ENCODE measurements around the gene CNIH3. TPM values are rescaled to one million over a fixed set of nuclear protein-coding genes. Genes with fewer than 3 reads are reported as not detected.
A peak's percentile ranks its signal among the peaks of the same experiment; 100 is the strongest.

Gene CNIH3
- total RNA-seq, 1 donor from 2014 or later, result 4.2 TPM

DNA sequence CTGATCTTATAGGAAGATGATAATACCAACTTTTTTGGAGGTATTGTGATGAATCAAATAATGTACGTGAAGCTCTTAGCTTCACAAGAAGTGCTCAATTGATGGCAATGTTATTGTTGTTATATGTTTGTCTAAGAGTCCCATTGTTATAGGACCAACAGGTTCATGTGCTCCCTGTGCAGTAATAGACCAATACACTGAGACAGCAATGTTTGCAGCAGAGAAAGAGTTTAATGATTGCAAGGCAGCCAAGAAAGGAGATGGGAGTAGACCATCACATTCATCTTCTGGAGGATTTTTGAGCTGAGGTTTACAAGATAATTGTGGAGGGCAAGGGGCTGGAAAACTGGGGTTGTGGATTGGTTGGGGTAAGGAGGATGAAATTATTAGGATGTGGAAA is 143.0 kb downstream of the CNIH3 start:
- TF ChIP-seq, protein P1, sequence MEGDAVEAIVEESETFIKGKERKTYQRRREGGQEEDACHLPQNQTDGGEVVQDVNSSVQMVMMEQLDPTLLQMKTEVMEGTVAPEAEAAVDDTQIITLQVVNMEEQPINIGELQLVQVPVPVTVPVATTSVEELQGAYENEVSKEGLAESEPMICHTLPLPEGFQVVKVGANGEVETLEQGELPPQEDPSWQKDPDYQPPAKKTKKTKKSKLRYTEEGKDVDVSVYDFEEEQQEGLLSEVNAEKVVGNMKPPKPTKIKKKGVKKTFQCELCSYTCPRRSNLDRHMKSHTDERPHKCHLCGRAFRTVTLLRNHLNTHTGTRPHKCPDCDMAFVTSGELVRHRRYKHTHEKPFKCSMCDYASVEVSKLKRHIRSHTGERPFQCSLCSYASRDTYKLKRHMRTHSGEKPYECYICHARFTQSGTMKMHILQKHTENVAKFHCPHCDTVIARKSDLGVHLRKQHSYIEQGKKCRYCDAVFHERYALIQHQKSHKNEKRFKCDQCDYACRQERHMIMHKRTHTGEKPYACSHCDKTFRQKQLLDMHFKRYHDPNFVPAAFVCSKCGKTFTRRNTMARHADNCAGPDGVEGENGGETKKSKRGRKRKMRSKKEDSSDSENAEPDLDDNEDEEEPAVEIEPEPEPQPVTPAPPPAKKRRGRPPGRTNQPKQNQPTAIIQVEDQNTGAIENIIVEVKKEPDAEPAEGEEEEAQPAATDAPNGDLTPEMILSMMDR (IDR thresholded peaks at IDR 0.05), result no peak
- Mint-ChIP-seq H3K27ac (ENCODE audit: unreplicated experiment) (no peak overlapping the region), H3K4me3 (ENCODE audit: unreplicated experiment) (no peak overlapping the region), H3K4me1 (ENCODE audit: unreplicated experiment) (no peaks in the 10 kb centered on the region), H3K9me3 (ENCODE audit: unreplicated experiment) (peaks cover 11% of the 10 kb centered on the region), H3K36me3 (ENCODE audit: unreplicated experiment) (no peaks in the 10 kb centered on the region), H3K27me3 (ENCODE audit: unreplicated experiment) (no peaks in the 10 kb centered on the region)
- DNase-seq (ENCODE audit: extremely low spot score, unreplicated experiment), result no peak

GRCh38 chr1:224759681-224760091 is 143.6 kb downstream of the CNIH3 start:
- Mint-ChIP-seq H3K27ac (ENCODE audit: unreplicated experiment) (no peak overlapping the region), H3K36me3 (ENCODE audit: unreplicated experiment) (no peaks in the 10 kb centered on the region), H3K4me3 (ENCODE audit: unreplicated experiment) (no peak overlapping the region), H3K9me3 (ENCODE audit: unreplicated experiment) (peaks cover 11% of the 10 kb centered on the region), H3K27me3 (ENCODE audit: unreplicated experiment) (no peaks in the 10 kb centered on the region), H3K4me1 (ENCODE audit: unreplicated experiment) (no peaks in the 10 kb centered on the region)
- TF ChIP-seq, protein P1 (IDR thresholded peaks at IDR 0.05), result no peak
- peak; percentile 11 for DNase-seq (ENCODE audit: extremely low spot score, unreplicated experiment)

DNA sequence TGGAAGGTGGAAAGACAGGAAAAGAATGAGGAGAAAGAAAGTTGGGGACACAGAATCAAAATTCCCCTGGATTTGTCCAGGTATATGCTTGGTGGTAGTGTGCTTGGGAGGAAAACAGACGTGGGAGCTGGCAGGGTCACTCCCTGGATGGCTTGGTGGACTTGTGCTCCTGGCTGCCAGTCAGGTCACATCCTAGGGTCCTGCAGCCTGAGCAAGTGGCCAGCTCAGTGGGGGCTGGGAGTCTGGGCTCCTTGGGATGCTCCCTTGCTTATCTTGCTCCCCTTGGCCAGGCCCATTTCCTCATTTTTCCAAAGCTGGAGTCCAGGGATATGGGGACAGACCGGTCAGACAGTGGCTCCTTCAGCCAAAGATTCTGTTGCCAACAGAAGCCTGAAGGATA is 144.0 kb downstream of the CNIH3 start:
- no peaks in the 10 kb centered on the region for H3K4me1 Mint-ChIP-seq (ENCODE audit: unreplicated experiment)
- H3K4me3 Mint-ChIP-seq (ENCODE audit: unreplicated experiment), result no peak overlapping the region
- H3K27ac Mint-ChIP-seq (ENCODE audit: unreplicated experiment), result no peak overlapping the region
- no peaks in the 10 kb centered on the region for H3K36me3 Mint-ChIP-seq (ENCODE audit: unreplicated experiment)
- peaks cover 11% of the 10 kb centered on the region for H3K9me3 Mint-ChIP-seq (ENCODE audit: unreplicated experiment)
- H3K27me3 Mint-ChIP-seq (ENCODE audit: unreplicated experiment), result no peaks in the 10 kb centered on the region
- peak; percentile 36 for DNase-seq (ENCODE audit: extremely low spot score, unreplicated experiment)
- TF ChIP-seq, protein P1 (IDR thresholded peaks at IDR 0.05), result no peak

DNA sequence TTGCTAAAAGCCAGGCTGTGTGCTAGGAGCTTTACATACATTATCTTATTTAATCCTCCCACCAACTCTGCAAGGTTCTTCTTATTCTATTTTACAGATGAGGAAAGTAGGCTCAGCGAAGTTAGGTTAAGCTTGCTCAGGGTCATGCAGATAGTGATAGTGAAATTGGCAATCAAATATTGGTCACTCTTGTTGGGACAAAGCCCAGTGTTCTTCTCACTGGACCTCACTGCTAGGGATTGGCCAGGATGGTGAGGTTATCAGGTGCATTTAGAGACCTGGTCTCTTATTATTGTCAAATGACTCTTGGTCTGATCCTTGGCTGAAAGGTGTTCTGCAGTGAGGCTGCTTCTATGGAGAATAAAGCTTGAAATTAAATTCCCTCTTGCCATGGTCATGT is 145.1 kb downstream of the CNIH3 start:
- no peaks in the 10 kb centered on the region for H3K27me3 Mint-ChIP-seq (ENCODE audit: unreplicated experiment)
- H3K27ac Mint-ChIP-seq (ENCODE audit: unreplicated experiment), result no peak overlapping the region
- H3K4me3 Mint-ChIP-seq (ENCODE audit: unreplicated experiment), result no peak overlapping the region
- TF ChIP-seq, protein P1 (IDR thresholded peaks at IDR 0.05), result no peak
- H3K36me3 Mint-ChIP-seq (ENCODE audit: unreplicated experiment), result no peaks in the 10 kb centered on the region
- peak; percentile 0 for DNase-seq (ENCODE audit: extremely low spot score, unreplicated experiment)
- peaks cover 11% of the 10 kb centered on the region for H3K9me3 Mint-ChIP-seq (ENCODE audit: unreplicated experiment)
- H3K4me1 Mint-ChIP-seq (ENCODE audit: unreplicated experiment), result no peaks in the 10 kb centered on the region

DNA sequence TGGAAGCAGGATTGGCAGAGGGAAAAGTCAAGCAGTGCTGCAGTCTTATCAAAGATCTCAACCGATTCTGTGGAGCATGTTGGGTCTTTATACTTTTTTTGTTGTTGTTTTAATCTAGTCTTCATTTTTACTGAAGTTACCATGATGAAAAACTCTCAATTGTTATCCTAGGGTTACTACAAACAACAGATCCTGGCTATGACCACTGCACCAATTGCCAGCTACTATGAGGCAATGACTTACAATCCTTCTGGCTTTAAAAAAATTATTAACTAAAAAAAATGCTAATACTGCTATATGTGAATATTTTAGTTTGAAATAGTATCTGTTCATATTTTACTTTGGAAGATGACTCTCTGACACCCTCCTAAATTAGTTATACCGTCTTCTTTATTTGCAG is 145.9 kb downstream of the CNIH3 start:
- H3K9me3 Mint-ChIP-seq (ENCODE audit: unreplicated experiment), result peaks cover 11% of the 10 kb centered on the region
- TF ChIP-seq, protein P1 (IDR thresholded peaks at IDR 0.05), result no peak
- no peaks in the 10 kb centered on the region for H3K4me1 Mint-ChIP-seq (ENCODE audit: unreplicated experiment)
- H3K27ac Mint-ChIP-seq (ENCODE audit: unreplicated experiment), result no peak overlapping the region
- H3K27me3 Mint-ChIP-seq (ENCODE audit: unreplicated experiment), result no peaks in the 10 kb centered on the region
- peak; percentile 7 for DNase-seq (ENCODE audit: extremely low spot score, unreplicated experiment)
- H3K36me3 Mint-ChIP-seq (ENCODE audit: unreplicated experiment), result no peaks in the 10 kb centered on the region
- H3K4me3 Mint-ChIP-seq (ENCODE audit: unreplicated experiment), result no peak overlapping the region

All from osteocyte (in vitro differentiated cells).